HepG2 (cell line): Measurements from ENCODE around the gene TTC21B. TPM values are rescaled to one million over a fixed set of nuclear protein-coding genes. Genes with fewer than 3 reads are reported as not detected.
A peak's percentile ranks its signal among the peaks of the same experiment; 100 is the strongest.

Source experiments
- CHCHD3 ChIP-seq: sonication (generic); formaldehyde crosslinking; IDR thresholded peaks from 2 replicates; pipeline ENCODE4 v1.8.0; 2022; ENCODE audit warnings: mild to moderate bottlenecking, missing genetic modification reagents, moderate library complexity
- DR1 ChIP-seq: sonication (generic); formaldehyde crosslinking; IDR thresholded peaks from 2 replicates; pipeline ENCODE4 v1.8.0; 2021; ENCODE audit warnings: mild to moderate bottlenecking, missing genetic modification reagents, inconsistent platforms
- FOXK2 ChIP-seq: fragments of 450-650 bp; IDR thresholded peaks from 2 replicates; pipeline ENCODE4 v1.6.1; 2016
- FOXM1 ChIP-seq: sonication (generic); formaldehyde crosslinking; IDR thresholded peaks from 2 replicates; pipeline ENCODE4 v1.5.0; 2020; ENCODE audit warnings: missing genetic modification reagents
- MAFF ChIP-seq: IDR thresholded peaks from 2 replicates; pipeline ENCODE4 v1.6.1; 2011; ENCODE audit warnings: low read depth, low read length, improper control_type of control experiment
- NFIB ChIP-seq: sonication (generic); formaldehyde crosslinking; IDR thresholded peaks from 2 replicates; pipeline ENCODE4 v1.9.0; 2021; ENCODE audit warnings: missing genetic modification reagents, mild to moderate bottlenecking, borderline replicate concordance
- RARA ChIP-seq: IDR thresholded peaks from 2 replicates; pipeline ENCODE4 v1.6.1; 2016; ENCODE audit warnings: missing genetic modification reagents, missing compliant biosample characterization
- YY1 ChIP-seq: IDR thresholded peaks from 2 replicates; pipeline ENCODE4 v1.6.1; 2011; ENCODE audit warnings: low read length, low read depth, moderate library complexity, mild to moderate bottlenecking; ENCODE audit not compliant: insufficient read depth, insufficient replicate concordance
- ZBTB42 ChIP-seq: sonication (generic); formaldehyde crosslinking; IDR thresholded peaks from 2 replicates; pipeline ENCODE4 v1.5.0; 2020; ENCODE audit warnings: mild to moderate bottlenecking, missing genetic modification reagents
- ZMYM4 ChIP-seq: sonication (generic); formaldehyde crosslinking; IDR thresholded peaks from 2 replicates; pipeline ENCODE4 v1.8.1; 2023; ENCODE audit warnings: mild to moderate bottlenecking, missing genetic modification reagents
- ZNF253 ChIP-seq: sonication (generic); formaldehyde crosslinking; IDR thresholded peaks from 2 replicates; pipeline ENCODE4 v1.8.0; 2022; ENCODE audit warnings: mild to moderate bottlenecking, missing genetic modification reagents, borderline replicate concordance
- ZNF569 ChIP-seq: sonication (generic); formaldehyde crosslinking; IDR thresholded peaks from 2 replicates; pipeline ENCODE4 v1.5.0; 2020; ENCODE audit warnings: mild to moderate bottlenecking, missing genetic modification reagents, moderate library complexity, borderline replicate concordance
- ZNF7 ChIP-seq: IDR thresholded peaks from 2 replicates; pipeline ENCODE4 v1.6.1; 2016; ENCODE audit warnings: missing biosample characterization, missing genetic modification reagents
- ZNF749 ChIP-seq: sonication (generic); formaldehyde crosslinking; IDR thresholded peaks from 2 replicates; pipeline ENCODE4 v1.8.0; 2022; ENCODE audit warnings: mild to moderate bottlenecking, missing genetic modification reagents, moderate library complexity, borderline replicate concordance
- polyA plus RNA-seq, 8 experiments: library from polyadenylated mRNA; depleted of rRNA in 3 of 8; stranded (reverse) in 7 of 8; unstranded in 1 of 8; fragments of >200 nt; fragmentation: Illumina TruSeq in 4 of 8; extraction: Trizol in 4 of 8; gene quantifications; 2 replicates each; pipeline versions ENCODE4 v1.2.1 to v1.2.3, GENCODE V29; 2011 to 2016; ENCODE audit warnings: low read depth in 4 of 8, missing spikeins in 1 of 8, mixed read lengths in 1 of 8; ENCODE audit not compliant: insufficient read depth in 1 of 8
- total RNA-seq, 5 experiments: library from RNA; depleted of rRNA; stranded (reverse); fragments of >200 nt; fragmentation: Illumina TruSeq; extraction: Trizol; gene quantifications; 2 replicates each; pipeline ENCODE4 v1.2.3, GENCODE V29; 2016; ENCODE audit warnings: low read depth in 1 of 5
- TF ChIP-seq, protein P1 (sequence below): sonication (generic); formaldehyde crosslinking; IDR thresholded peaks from 2 replicates; pipeline ENCODE4 v1.8.0; 2022; ENCODE audit warnings: missing genetic modification reagents, low read depth, mild to moderate bottlenecking, borderline replicate concordance
- TF ChIP-seq, protein P2 (sequence below): sonication (generic); formaldehyde crosslinking; IDR thresholded peaks from one replicate; pipeline ENCODE4 v1.5.1; 2020; ENCODE audit warnings: mild to moderate bottlenecking, missing genetic modification reagents; ENCODE audit errors: not compliant biosample characterization
- TF ChIP-seq, protein P3 (sequence below): sonication (generic); formaldehyde crosslinking; IDR thresholded peaks from 2 replicates; pipeline ENCODE4 v1.5.1; 2020; ENCODE audit warnings: missing genetic modification reagents, mild to moderate bottlenecking, borderline replicate concordance

Gene TTC21B
- total and polyA plus RNA-seq, 2 of the 13 experiments (the other 11 are each of a cell fraction or from before 2014, with no cell fraction given) = 39.1 to 67.1 TPM

DNA sequence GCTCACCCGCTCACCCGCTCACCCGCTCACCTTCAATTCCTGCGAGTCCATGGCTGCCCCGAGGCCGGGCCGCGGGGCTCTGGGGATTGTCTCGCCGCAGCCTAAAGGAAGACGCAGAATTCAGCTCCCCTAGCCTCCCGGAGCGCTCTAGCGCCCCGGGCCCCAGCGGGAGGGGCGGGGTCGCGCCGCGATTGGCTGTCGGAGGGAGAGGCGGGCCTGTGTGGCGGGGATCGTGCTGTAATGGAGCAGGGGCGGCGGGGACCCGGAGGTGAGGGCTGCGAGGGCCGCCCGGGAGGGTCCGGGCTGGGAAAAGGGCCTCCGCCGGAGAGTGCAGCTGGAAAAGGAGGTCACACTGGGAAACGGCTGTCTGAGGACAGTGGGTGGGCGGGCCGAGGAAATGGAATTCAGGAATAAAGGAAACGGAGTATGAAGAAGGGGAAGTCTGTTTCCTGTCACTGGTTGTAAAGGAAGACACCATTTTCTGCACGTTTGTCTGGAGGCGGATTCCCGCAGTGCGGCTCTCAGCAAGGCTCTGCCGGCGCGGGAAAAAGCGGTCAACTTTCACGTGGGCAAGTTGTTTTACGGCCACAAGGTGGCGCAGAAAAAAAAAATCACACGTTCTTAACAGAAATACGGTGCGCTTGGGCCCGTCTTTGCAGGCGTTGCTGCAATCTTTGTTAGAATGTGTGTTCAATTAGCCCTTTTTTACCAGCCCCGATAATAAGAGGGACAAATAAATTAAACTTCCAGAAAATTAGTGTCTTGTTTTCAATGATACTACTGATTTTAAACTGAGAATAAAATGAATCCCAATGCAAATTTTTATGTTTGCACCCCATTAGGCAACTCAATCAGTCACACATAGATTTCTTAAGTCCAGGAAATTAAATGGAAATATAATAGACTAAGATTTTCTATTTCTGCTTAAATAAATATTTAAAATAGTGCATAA, at the start of gene TTC21B (continued):
- TF ChIP-seq, protein P1, sequence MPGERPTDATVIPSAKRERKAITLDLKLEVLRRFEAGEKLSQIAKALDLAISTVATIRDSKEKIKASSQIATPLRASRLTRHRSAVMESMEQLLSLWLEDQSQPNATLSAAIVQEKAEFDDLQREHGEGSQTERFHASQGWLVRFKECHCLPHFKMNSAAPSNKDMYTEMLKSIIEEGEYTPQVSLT (CRISPR knock-in tag) = peak; percentile 37; the same call in 1 of the 2 replicates
- TF ChIP-seq ZNF253 (CRISPR knock-in tag) (no peak), ZNF569 (CRISPR knock-in tag) (no peak), MAFF (no peak), ZBTB42 (CRISPR knock-in tag) (peak; percentile 65; the same call in 1 of the 2 replicates), ZNF749 (no peak), FOXM1 (CRISPR knock-in tag) (peak; percentile 27; the same call in 1 of the 2 replicates), DR1 (CRISPR knock-in tag) (peak; percentile 88), RARA (CRISPR knock-in tag) (peak; percentile 4; the same call in 1 of the 2 replicates), NFIB (CRISPR knock-in tag) (no peak), CHCHD3 (CRISPR knock-in tag) (no peak), ZMYM4 (CRISPR knock-in tag) (peak; percentile 98), FOXK2 (no peak), YY1 (peak; percentile 83), ZNF7 (CRISPR knock-in tag) (no peak; the same call in 1 of the 2 replicates)
- TF ChIP-seq, protein P2, sequence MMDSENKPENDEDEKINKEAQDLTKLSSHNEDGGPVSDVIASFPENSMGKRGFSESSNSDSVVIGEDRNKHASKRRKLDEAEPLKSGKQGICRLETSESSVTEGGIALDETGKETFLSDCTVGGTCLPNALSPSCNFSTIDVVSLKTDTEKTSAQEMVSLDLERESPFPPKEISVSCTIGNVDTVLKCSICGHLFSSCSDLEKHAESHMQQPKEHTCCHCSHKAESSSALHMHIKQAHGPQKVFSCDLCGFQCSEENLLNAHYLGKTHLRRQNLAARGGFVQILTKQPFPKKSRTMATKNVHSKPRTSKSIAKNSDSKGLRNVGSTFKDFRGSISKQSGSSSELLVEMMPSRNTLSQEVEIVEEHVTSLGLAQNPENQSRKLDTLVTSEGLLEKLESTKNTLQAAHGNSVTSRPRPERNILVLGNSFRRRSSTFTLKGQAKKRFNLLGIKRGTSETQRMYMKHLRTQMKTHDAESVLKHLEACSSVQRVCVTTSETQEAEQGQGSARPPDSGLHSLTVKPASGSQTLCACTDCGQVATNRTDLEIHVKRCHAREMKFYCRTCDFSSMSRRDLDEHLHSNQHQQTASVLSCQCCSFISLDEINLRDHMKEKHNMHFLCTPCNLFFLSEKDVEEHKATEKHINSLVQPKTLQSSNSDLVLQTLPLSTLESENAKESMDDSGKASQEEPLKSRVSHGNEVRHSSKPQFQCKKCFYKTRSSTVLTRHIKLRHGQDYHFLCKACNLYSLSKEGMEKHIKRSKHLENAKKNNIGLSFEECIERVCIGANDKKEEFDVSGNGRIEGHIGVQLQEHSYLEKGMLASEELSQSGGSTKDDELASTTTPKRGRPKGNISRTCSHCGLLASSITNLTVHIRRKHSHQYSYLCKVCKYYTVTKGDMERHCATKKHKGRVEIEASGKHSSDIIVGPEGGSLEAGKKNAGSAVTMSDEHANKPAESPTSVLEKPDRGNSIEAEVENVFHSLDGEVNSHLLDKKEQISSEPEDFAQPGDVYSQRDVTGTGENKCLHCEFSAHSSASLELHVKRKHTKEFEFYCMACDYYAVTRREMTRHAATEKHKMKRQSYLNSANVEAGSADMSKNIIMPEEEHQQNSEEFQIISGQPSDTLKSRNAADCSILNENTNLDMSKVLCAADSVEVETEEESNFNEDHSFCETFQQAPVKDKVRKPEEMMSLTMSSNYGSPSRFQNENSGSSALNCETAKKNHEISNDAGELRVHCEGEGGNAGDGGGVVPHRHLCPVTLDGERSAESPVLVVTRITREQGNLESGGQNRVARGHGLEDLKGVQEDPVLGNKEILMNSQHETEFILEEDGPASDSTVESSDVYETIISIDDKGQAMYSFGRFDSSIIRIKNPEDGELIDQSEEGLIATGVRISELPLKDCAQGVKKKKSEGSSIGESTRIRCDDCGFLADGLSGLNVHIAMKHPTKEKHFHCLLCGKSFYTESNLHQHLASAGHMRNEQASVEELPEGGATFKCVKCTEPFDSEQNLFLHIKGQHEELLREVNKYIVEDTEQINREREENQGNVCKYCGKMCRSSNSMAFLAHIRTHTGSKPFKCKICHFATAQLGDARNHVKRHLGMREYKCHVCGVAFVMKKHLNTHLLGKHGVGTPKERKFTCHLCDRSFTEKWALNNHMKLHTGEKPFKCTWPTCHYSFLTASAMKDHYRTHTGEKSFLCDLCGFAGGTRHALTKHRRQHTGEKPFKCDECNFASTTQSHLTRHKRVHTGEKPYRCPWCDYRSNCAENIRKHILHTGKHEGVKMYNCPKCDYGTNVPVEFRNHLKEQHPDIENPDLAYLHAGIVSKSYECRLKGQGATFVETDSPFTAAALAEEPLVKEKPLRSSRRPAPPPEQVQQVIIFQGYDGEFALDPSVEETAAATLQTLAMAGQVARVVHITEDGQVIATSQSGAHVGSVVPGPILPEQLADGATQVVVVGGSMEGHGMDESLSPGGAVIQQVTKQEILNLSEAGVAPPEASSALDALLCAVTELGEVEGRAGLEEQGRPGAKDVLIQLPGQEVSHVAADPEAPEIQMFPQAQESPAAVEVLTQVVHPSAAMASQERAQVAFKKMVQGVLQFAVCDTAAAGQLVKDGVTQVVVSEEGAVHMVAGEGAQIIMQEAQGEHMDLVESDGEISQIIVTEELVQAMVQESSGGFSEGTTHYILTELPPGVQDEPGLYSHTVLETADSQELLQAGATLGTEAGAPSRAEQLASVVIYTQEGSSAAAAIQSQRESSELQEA (CRISPR knock-in tag) = peak; percentile 93
- TF ChIP-seq, protein P3, sequence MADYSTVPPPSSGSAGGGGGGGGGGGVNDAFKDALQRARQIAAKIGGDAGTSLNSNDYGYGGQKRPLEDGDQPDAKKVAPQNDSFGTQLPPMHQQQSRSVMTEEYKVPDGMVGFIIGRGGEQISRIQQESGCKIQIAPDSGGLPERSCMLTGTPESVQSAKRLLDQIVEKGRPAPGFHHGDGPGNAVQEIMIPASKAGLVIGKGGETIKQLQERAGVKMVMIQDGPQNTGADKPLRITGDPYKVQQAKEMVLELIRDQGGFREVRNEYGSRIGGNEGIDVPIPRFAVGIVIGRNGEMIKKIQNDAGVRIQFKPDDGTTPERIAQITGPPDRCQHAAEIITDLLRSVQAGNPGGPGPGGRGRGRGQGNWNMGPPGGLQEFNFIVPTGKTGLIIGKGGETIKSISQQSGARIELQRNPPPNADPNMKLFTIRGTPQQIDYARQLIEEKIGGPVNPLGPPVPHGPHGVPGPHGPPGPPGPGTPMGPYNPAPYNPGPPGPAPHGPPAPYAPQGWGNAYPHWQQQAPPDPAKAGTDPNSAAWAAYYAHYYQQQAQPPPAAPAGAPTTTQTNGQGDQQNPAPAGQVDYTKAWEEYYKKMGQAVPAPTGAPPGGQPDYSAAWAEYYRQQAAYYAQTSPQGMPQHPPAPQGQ (CRISPR knock-in tag) = no peak
